HepG2 (cell line): ENCODE data around the gene FGF21. TPM values are rescaled to one million over a fixed set of nuclear protein-coding genes. Genes with fewer than 3 reads are reported as not detected.
A peak's percentile ranks its signal among the peaks of the same experiment; 100 is the strongest.

ENCODE experiments used
- CHD4 ChIP-seq: fragments of 200-600 bp; sonication (generic); IDR thresholded peaks from 2 replicates; pipeline ENCODE4 v1.7.0; 2017; ENCODE audit warnings: mild to moderate bottlenecking, low read length, borderline replicate concordance
- DMAP1 ChIP-seq: IDR thresholded peaks from 2 replicates; pipeline ENCODE4 v1.6.1; 2016
- ETS1 ChIP-seq: sonication (generic); formaldehyde crosslinking; IDR thresholded peaks from 2 replicates; pipeline ENCODE4 v1.4.0; 2020; ENCODE audit warnings: missing genetic modification reagents
- HDAC6 ChIP-seq: fragments of 200-600 bp; sonication (generic); IDR thresholded peaks from 2 replicates; pipeline ENCODE4 v1.7.0; 2017; ENCODE audit warnings: mild to moderate bottlenecking, antibody characterized with exemption, low read length, low read depth
- MTA1 ChIP-seq: sonication (generic); formaldehyde crosslinking; IDR thresholded peaks from 2 replicates; pipeline ENCODE4 v1.4.0; 2020; ENCODE audit warnings: missing genetic modification reagents, mild to moderate bottlenecking, borderline replicate concordance
- NR2F1 ChIP-seq, 2 experiments: fragments of 450-650 bp in 1 of 2; formaldehyde crosslinking in 1 of 2; IDR thresholded peaks; 2 replicates each; pipeline versions ENCODE4 v1.5.0 to v1.6.1; 2016 to 2020; ENCODE audit warnings: mild to moderate bottlenecking in 1 of 2, missing compliant biosample characterization in 1 of 2, missing genetic modification reagents in 1 of 2, moderate library complexity in 1 of 2
- POLR2AphosphoS2 ChIP-seq: IDR thresholded peaks from 2 replicates; pipeline ENCODE4 v1.6.1; 2011; ENCODE audit warnings: low read depth, low read length, improper control_type of control experiment
- PRDM4 ChIP-seq: sonication (generic); formaldehyde crosslinking; IDR thresholded peaks from 2 replicates; pipeline ENCODE4 v1.9.0; 2021; ENCODE audit warnings: missing genetic modification reagents, borderline replicate concordance
- SOX6 ChIP-seq, 2 experiments: fragments of 450-650 bp in 1 of 2; sonication (generic) in 1 of 2; formaldehyde crosslinking in 1 of 2; IDR thresholded peaks; 2 replicates each; pipeline versions ENCODE4 v1.4.0 to v1.6.1; 2017 to 2020; ENCODE audit warnings: antibody characterized with exemption in 1 of 2, mild to moderate bottlenecking in 1 of 2, missing genetic modification reagents in 1 of 2
- THAP11 ChIP-seq: IDR thresholded peaks from 2 replicates; pipeline ENCODE4 v1.6.1; 2016; ENCODE audit warnings: missing biosample characterization, missing genetic modification reagents
- TMF1 ChIP-seq: sonication (generic); formaldehyde crosslinking; IDR thresholded peaks from 2 replicates; pipeline ENCODE4 v1.8.1; 2022; ENCODE audit warnings: low read depth, missing genetic modification reagents
- ZNF614 ChIP-seq: IDR thresholded peaks from 2 replicates; pipeline ENCODE4 v1.6.1; 2018; ENCODE audit warnings: missing biosample characterization, missing genetic modification reagents, inconsistent platforms, borderline replicate concordance
- ZSCAN22 ChIP-seq: sonication (generic); formaldehyde crosslinking; IDR thresholded peaks from 2 replicates; pipeline ENCODE4 v1.4.0; 2020; ENCODE audit warnings: mild to moderate bottlenecking, missing genetic modification reagents
- polyA plus RNA-seq, 8 experiments: library from polyadenylated mRNA; depleted of rRNA in 3 of 8; stranded (reverse) in 7 of 8; unstranded in 1 of 8; fragments of >200 nt; fragmentation: Illumina TruSeq in 4 of 8; extraction: Trizol in 4 of 8; gene quantifications; 2 replicates each; pipeline versions ENCODE4 v1.2.1 to v1.2.3, GENCODE V29; 2011 to 2016; ENCODE audit warnings: low read depth in 4 of 8, missing spikeins in 1 of 8, mixed read lengths in 1 of 8; ENCODE audit not compliant: insufficient read depth in 1 of 8
- total RNA-seq, 5 experiments: library from RNA; depleted of rRNA; stranded (reverse); fragments of >200 nt; fragmentation: Illumina TruSeq; extraction: Trizol; gene quantifications; 2 replicates each; pipeline ENCODE4 v1.2.3, GENCODE V29; 2016; ENCODE audit warnings: low read depth in 1 of 5
- TF ChIP-seq, protein P1 (sequence below): sonication (generic); formaldehyde crosslinking; IDR thresholded peaks from 2 replicates; pipeline ENCODE4 v1.4.0; 2020; ENCODE audit warnings: missing genetic modification reagents
- TF ChIP-seq, protein P2 (sequence below), 2 experiments: fragments of 450-650 bp in 1 of 2; sonication (generic) in 1 of 2; formaldehyde crosslinking in 1 of 2; IDR thresholded peaks; 2 replicates each; pipeline versions ENCODE4 v1.6.1 to v1.8.0; 2016 to 2022; ENCODE audit warnings: antibody characterized with exemption in 1 of 2, mild to moderate bottlenecking in 1 of 2, missing genetic modification reagents in 1 of 2

The FGF21 gene
- total and polyA plus RNA-seq, 2 of the 13 experiments (the other 11 are each of a cell fraction or from before 2014, with no cell fraction given): 0.17 TPM; not detected in 1

GRCh38 chr19:48757741-48758144 lies 2.4 kb downstream of the FGF21 start (continued):
- no peak for TF ChIP-seq ZNF614 (CRISPR knock-in tag)
- no peak for TF ChIP-seq HDAC6
- TF ChIP-seq, protein P1, sequence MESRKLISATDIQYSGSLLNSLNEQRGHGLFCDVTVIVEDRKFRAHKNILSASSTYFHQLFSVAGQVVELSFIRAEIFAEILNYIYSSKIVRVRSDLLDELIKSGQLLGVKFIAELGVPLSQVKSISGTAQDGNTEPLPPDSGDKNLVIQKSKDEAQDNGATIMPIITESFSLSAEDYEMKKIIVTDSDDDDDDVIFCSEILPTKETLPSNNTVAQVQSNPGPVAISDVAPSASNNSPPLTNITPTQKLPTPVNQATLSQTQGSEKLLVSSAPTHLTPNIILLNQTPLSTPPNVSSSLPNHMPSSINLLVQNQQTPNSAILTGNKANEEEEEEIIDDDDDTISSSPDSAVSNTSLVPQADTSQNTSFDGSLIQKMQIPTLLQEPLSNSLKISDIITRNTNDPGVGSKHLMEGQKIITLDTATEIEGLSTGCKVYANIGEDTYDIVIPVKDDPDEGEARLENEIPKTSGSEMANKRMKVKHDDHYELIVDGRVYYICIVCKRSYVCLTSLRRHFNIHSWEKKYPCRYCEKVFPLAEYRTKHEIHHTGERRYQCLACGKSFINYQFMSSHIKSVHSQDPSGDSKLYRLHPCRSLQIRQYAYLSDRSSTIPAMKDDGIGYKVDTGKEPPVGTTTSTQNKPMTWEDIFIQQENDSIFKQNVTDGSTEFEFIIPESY: no peak
- no peak for TF ChIP-seq SOX6 (IDR thresholded peaks at IDR 0.05)
- peak; percentile 50 for TF ChIP-seq SOX6 (CRISPR knock-in tag; IDR thresholded peaks at IDR 0.05)
- TF ChIP-seq NR2F1 (CRISPR knock-in tag; IDR thresholded peaks at IDR 0.05): 0 out of 4 replicates have a peak, but pooled peaks of 1 of the 2 experiments have one; percentile 35
- TF ChIP-seq PRDM4: no peak
- TF ChIP-seq DMAP1 (CRISPR knock-in tag): no peak
- peak; percentile 55; the same call in 1 of the 2 replicates for TF ChIP-seq MTA1 (CRISPR knock-in tag)
- TF ChIP-seq ZSCAN22 (CRISPR knock-in tag): peak; percentile 99
- no peak for TF ChIP-seq POLR2AphosphoS2
- TF ChIP-seq THAP11: peak; percentile 63
- TF ChIP-seq, protein P2, sequence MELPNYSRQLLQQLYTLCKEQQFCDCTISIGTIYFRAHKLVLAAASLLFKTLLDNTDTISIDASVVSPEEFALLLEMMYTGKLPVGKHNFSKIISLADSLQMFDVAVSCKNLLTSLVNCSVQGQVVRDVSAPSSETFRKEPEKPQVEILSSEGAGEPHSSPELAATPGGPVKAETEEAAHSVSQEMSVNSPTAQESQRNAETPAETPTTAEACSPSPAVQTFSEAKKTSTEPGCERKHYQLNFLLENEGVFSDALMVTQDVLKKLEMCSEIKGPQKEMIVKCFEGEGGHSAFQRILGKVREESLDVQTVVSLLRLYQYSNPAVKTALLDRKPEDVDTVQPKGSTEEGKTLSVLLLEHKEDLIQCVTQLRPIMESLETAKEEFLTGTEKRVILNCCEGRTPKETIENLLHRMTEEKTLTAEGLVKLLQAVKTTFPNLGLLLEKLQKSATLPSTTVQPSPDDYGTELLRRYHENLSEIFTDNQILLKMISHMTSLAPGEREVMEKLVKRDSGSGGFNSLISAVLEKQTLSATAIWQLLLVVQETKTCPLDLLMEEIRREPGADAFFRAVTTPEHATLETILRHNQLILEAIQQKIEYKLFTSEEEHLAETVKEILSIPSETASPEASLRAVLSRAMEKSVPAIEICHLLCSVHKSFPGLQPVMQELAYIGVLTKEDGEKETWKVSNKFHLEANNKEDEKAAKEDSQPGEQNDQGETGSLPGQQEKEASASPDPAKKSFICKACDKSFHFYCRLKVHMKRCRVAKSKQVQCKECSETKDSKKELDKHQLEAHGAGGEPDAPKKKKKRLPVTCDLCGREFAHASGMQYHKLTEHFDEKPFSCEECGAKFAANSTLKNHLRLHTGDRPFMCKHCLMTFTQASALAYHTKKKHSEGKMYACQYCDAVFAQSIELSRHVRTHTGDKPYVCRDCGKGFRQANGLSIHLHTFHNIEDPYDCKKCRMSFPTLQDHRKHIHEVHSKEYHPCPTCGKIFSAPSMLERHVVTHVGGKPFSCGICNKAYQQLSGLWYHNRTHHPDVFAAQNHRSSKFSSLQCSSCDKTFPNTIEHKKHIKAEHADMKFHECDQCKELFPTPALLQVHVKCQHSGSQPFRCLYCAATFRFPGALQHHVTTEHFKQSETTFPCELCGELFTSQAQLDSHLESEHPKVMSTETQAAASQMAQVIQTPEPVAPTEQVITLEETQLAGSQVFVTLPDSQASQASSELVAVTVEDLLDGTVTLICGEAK (IDR thresholded peaks at IDR 0.05): no peak
- TF ChIP-seq, protein P2 (CRISPR knock-in tag; IDR thresholded peaks at IDR 0.05): no peak
- TF ChIP-seq CHD4: no peak
- no peak for TF ChIP-seq ETS1 (CRISPR knock-in tag)
- TF ChIP-seq TMF1 (CRISPR knock-in tag): no peak
